ENCODE data around the gene MUSTN1.

Gene MUSTN1

DNA sequence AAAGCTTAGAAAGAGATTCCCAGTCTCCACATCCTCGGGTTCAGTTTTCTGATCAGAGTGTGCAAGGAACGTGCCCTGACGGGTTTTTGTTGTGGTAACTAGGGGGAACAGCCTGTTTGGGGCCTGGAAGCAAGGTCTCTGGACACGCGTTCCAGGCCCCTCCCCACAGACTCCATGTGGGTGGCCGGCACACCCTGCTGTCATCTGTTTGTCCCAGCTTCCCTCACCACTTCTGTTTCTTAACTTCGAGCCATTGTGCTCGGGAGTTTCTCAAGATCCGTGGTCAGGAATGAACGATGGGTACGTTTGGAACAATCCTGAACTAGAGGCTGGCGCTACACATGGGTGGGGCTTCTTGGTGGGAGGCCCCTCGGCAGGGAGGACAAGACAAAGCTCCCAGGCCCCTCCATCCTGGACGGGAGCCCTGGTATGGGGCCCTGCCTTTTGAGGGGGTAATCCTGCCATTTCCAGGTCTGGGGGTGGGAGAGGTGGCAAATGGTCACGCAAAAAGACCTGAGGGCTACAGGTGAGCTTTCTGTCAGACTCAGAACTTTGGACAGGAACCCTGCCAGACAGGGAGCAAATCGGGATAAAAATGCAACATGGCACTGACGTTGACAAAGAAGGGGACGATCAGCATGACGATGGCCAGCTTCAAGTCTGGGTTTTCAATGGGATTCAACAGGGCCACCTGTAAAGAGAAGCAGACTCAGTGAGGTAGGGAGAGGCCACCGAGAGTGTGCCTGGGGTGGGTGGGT lies 8.5 kb upstream of the MUSTN1 start:
- DNase-seq (ENCODE audit: low read depth), result no peak
- TF ChIP-seq, protein P1, sequence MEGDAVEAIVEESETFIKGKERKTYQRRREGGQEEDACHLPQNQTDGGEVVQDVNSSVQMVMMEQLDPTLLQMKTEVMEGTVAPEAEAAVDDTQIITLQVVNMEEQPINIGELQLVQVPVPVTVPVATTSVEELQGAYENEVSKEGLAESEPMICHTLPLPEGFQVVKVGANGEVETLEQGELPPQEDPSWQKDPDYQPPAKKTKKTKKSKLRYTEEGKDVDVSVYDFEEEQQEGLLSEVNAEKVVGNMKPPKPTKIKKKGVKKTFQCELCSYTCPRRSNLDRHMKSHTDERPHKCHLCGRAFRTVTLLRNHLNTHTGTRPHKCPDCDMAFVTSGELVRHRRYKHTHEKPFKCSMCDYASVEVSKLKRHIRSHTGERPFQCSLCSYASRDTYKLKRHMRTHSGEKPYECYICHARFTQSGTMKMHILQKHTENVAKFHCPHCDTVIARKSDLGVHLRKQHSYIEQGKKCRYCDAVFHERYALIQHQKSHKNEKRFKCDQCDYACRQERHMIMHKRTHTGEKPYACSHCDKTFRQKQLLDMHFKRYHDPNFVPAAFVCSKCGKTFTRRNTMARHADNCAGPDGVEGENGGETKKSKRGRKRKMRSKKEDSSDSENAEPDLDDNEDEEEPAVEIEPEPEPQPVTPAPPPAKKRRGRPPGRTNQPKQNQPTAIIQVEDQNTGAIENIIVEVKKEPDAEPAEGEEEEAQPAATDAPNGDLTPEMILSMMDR (IDR thresholded peaks at IDR 0.05; ENCODE audit: low read length, missing control alignments), result no peak
- H3K4me3 ChIP-seq (replicated peaks; ENCODE audit: low read depth, low read length), result no peak overlapping the region

DNA sequence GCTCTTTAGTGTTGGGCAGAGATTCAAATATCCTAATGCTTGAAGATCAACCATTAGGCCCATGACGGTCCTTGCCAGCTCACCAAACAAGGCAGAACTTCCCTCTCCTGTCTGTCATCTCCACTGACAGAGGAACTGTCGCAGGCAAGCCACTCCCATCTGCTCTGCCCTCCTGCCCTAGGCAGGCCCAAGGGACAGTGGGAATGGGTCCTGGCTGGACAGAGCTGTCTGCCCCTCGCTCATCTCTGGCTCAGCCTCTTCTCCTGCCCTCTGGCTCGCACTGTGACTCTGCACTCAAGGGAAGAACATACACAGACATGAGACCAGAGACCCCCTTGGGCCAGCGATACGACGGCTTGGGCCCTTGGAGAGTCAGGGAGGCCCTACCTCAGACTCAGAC lies 7.6 kb upstream of the MUSTN1 start:
- H3K4me3 ChIP-seq (replicated peaks; ENCODE audit: low read depth, low read length), result no peak overlapping the region
- no peak for DNase-seq (ENCODE audit: low read depth)
- TF ChIP-seq, protein P1 (IDR thresholded peaks at IDR 0.05; ENCODE audit: low read length, missing control alignments), result no peak

DNA sequence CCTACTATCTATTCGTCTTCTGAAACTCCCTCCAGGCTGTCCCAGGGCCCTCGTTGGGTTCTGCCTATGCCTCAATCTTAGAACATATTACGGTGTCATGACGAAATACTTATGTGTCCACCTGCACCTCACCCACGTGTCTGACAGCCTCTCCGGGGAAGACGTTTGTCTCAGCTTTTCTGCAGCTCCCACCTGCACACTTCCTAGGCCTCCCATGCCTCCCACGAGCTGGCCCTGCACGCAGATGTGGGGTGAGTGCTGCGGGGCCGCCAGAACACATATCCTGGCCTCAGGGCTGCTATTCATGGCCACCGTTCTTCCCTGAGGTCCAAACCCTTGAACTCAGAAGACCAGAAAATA lies 7.1 kb upstream of the MUSTN1 start:
- H3K4me3 ChIP-seq (replicated peaks; ENCODE audit: low read depth, low read length), result no peak overlapping the region
- DNase-seq (ENCODE audit: low read depth), result no peak
- TF ChIP-seq, protein P1 (IDR thresholded peaks at IDR 0.05; ENCODE audit: low read length, missing control alignments), result no peak

DNA sequence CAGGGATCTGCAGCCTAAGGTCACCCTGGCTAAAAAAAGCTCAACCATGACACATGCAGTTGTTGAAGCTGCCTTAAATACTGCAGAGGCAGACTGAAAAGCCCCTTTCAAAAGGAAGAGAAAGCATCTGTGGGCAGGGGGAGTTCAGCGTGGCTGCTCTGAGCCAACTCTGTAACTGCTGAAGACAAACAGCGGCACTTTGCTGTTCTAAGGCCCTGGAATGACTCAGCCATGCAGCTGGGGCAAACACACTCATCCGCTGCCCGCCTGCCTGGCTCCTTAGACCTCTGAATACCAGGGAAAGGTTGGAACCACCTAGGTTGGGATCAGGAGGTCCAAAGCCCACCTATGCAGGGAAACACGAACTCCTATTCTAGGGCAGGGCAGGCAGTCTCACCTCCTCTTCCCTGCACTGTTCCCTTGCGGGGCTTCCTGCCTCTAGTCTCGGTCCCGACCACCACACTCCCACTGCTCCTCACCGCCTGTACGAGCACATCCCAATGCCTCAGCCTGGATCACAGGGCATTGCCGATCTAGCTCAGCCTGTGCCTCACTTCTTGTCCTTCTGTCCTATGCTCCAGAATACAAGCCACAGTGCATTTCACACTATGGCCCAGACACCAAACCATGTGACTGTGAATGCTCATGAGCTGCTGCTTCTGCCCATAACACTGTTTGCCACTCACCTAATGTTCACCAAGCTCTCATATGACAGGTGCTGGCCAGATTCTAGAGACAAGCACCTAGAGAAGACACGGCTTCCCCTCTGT lies 6.6 kb upstream of the MUSTN1 start:
- TF ChIP-seq, protein P1 (IDR thresholded peaks at IDR 0.05; ENCODE audit: low read length, missing control alignments), result no peak
- DNase-seq (ENCODE audit: low read depth), result no peak
- H3K4me3 ChIP-seq (replicated peaks; ENCODE audit: low read depth, low read length), result no peak overlapping the region

DNA sequence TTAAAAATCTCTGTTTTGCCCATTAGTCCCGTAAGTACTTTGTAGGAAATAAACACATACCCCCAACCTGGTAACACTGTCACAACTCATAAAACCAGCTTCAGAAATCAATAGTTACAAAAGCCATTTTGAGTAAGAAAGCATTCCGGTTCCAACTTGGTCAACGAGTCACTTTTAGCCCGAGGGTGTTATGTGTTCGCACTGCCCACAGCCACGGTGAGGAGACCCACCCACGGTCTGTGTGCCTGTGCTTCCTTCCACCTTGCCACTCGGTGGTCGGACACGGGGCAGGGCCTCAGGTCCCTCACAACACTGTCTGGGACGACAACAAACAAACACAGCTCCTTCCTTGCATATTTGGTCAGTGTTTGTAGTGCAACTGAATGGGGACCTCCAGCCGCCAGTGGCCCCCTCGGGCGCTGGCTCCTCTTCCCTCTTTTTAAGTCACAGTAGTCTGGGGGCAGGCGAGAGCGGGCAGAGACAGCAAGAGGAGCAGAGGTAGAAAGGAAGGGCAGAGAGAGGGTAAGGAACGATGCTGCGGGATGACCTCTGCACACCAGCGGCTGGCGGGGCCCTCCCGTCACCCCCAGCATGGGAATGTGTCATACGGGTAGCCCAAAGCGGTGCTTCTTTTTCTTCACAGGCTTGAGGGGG lies 5.2 kb upstream of the MUSTN1 start:
- no peak for DNase-seq (ENCODE audit: low read depth)
- no peak overlapping the region for H3K4me3 ChIP-seq (replicated peaks; ENCODE audit: low read depth, low read length)
- TF ChIP-seq, protein P1 (IDR thresholded peaks at IDR 0.05; ENCODE audit: low read length, missing control alignments), result no peak

DNA sequence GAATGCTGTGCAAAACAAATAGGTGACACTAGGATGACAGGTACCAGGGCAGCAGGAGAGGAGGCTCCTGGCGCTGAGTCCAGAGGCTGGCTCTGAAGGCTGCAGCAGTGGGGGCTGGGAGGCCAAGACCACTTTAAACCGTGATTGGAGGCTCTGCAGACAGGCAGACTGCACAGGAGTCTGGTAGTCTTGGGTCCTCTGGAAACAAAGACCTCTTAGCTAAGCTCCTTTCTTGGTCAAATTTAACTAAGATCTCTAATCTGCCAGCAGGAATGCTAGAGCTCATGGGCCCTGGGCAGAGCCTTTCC lies 4.4 kb upstream of the MUSTN1 start:
- DNase-seq (ENCODE audit: low read depth), result no peak
- no peak overlapping the region for H3K4me3 ChIP-seq (replicated peaks; ENCODE audit: low read depth, low read length)
- TF ChIP-seq, protein P1 (IDR thresholded peaks at IDR 0.05; ENCODE audit: low read length, missing control alignments), result no peak
